Omental fat pad (tissue), 4 donors: ENCODE data around the gene FARSB. TPM values are rescaled to one million over a fixed set of nuclear protein-coding genes. Genes with fewer than 3 reads are reported as not detected.

Experiments
- ATAC-seq: fragments of 150-250 bp; one replicate; pipeline ENCODE4 v1.9.1; 2016; ENCODE audit warnings: mild to moderate bottlenecking, moderate library complexity; ENCODE audit not compliant: low FRiP score
- DNase-seq: peaks from one replicate; pipeline ENCODE4 v3.0.0-alpha.2; 2019; ENCODE audit warnings: low spot score
- CTCF ChIP-seq, 3 donors: fragments of 450-650 bp; IDR thresholded peaks; one replicate each; pipeline ENCODE4 v1.5.1; 2016 to 2017; ENCODE audit warnings: antibody characterized with exemption in 3 of 3, mild to moderate bottlenecking in 3 of 3, moderate library complexity in 2 of 3
- total RNA-seq, 4 donors: library from RNA; depleted of rRNA; stranded (reverse); fragments of >200 nt; gene quantifications; one replicate each; pipeline ENCODE4 v1.1.0, GENCODE V29; 2016

The FARSB gene
- total RNA-seq, result 10 to 100 TPM; 11.8 to 18.4 (median 14.8) TPM

- DNase-seq (peak; percentile 88), ATAC-seq (peak; percentile 99)
- TF ChIP-seq CTCF (IDR thresholded peaks at IDR 0.05), result no peak
Measured at GRCh38 chr2:222655787-222656525, at the start of gene FARSB. Gene FARSB (minus strand): TSS chr2:222656092. CDS start chr2:222656073, 19 bp downstream.

GRCh38 chr2:222703886-222704285, 48.0 kb upstream of the FARSB start:
- ATAC-seq (no peak), DNase-seq (no peak)
- TF ChIP-seq CTCF (IDR thresholded peaks at IDR 0.05), result no peak

- TF ChIP-seq CTCF (IDR thresholded peaks at IDR 0.05), result no peak
- DNase-seq (no peak), ATAC-seq (no peak)
Measured at GRCh38 chr2:222703091-222703490, 47.2 kb upstream of the FARSB start.

GRCh38 chr2:222701721-222702131, 45.8 kb upstream of the FARSB start:
- ATAC-seq (no peak), DNase-seq (no peak)
- no peak for TF ChIP-seq CTCF (IDR thresholded peaks at IDR 0.05)

GRCh38 chr2:222701233-222701632, 45.3 kb upstream of the FARSB start:
- no peak for TF ChIP-seq CTCF (IDR thresholded peaks at IDR 0.05)
- ATAC-seq, result no peak

GRCh38 chr2:222698276-222698675, 42.4 kb upstream of the FARSB start:
- ATAC-seq (no peak), DNase-seq (no peak)

More at GRCh38 chr2:222701233-222701632, 45.3 kb upstream of the FARSB start:
- DNase-seq, result no peak

More at GRCh38 chr2:222698276-222698675, 42.4 kb upstream of the FARSB start:
- TF ChIP-seq CTCF (IDR thresholded peaks at IDR 0.05), result no peak
